Loucy (cell line): Measurements from ENCODE around the gene OR10H3.

Experiments used
- H2AFZ ChIP-seq: fragments of 200-600 bp; sonication (generic); 2 replicates; pipeline ENCODE4 v1.6.0; 2016; ENCODE audit warnings: antibody characterized with exemption, mild to moderate bottlenecking, low read length, moderate library complexity
- H3F3A ChIP-seq: fragments of 200-600 bp; 2 replicates; pipeline ENCODE4 v1.6.0; 2016; ENCODE audit warnings: antibody characterized with exemption, low read depth, mild to moderate bottlenecking
- H3K27me3 ChIP-seq: fragments of 200-600 bp; sonication (generic); 2 replicates; pipeline ENCODE4 v1.6.1; 2014; ENCODE audit warnings: low read length, mild to moderate bottlenecking; ENCODE audit not compliant: insufficient read depth, poor library complexity, severe bottlenecking
- H3K36me3 ChIP-seq: fragments of 200-600 bp; sonication (generic); 2 replicates; pipeline ENCODE4 v1.6.1; 2016; ENCODE audit warnings: low read length; ENCODE audit not compliant: insufficient read depth
- H3K4me1 ChIP-seq: fragments of 200-600 bp; sonication (generic); 2 replicates; pipeline ENCODE4 v1.5.1; 2014; ENCODE audit warnings: low read length, mild to moderate bottlenecking; ENCODE audit not compliant: insufficient read depth, poor library complexity, severe bottlenecking
- H3K4me2 ChIP-seq: fragments of 200-600 bp; sonication (generic); 2 replicates; pipeline ENCODE4 v1.6.0; 2014; ENCODE audit warnings: antibody characterized with exemption, low read length, low read depth, mild to moderate bottlenecking; ENCODE audit not compliant: poor library complexity, severe bottlenecking
- H3K4me3 ChIP-seq: fragments of 200-600 bp; sonication (generic); 2 replicates; pipeline ENCODE4 v1.5.1; 2014; ENCODE audit warnings: low read length, mild to moderate bottlenecking, mixed read lengths; ENCODE audit not compliant: poor library complexity, severe bottlenecking
- H3K79me2 ChIP-seq: fragments of 200-600 bp; sonication (generic); 2 replicates; pipeline ENCODE4 v1.6.1; 2014; ENCODE audit warnings: low read length; ENCODE audit not compliant: insufficient read depth
- H3K9ac ChIP-seq: fragments of 200-600 bp; sonication (generic); 2 replicates; pipeline ENCODE4 v1.6.0; 2014; ENCODE audit warnings: mild to moderate bottlenecking, low read depth, low read length, moderate library complexity; ENCODE audit not compliant: poor library complexity, severe bottlenecking
- H3K9me2 ChIP-seq: fragments of 200-600 bp; sonication (generic); replicated peaks from 2 replicates; pipeline ENCODE4 v1.6.1; 2016; ENCODE audit warnings: low read depth, low read length, mixed read lengths
- H3K9me3 ChIP-seq: fragments of 200-600 bp; sonication (generic); 2 replicates; pipeline ENCODE4 v1.6.1; 2014; ENCODE audit warnings: mild to moderate bottlenecking, antibody characterized with exemption, low read length, low read depth; ENCODE audit not compliant: insufficient read depth
- H4K20me1 ChIP-seq: fragments of 200-600 bp; sonication (generic); 2 replicates; pipeline ENCODE4 v1.6.0; 2014; ENCODE audit warnings: antibody characterized with exemption, low read length, mild to moderate bottlenecking; ENCODE audit not compliant: insufficient read depth, poor library complexity, severe bottlenecking
- CTCF ChIP-seq: fragments of 200-600 bp; sonication (generic); conservative IDR thresholded peaks from 2 replicates; pipeline ENCODE4 v1.5.1; 2014; ENCODE audit warnings: mild to moderate bottlenecking, antibody characterized with exemption, low read length
- EZH2phosphoT487 ChIP-seq: fragments of 200-600 bp; IDR thresholded peaks from 2 replicates; pipeline ENCODE4 v1.6.1; 2018; ENCODE audit warnings: antibody characterized with exemption, mild to moderate bottlenecking, moderate library complexity, borderline replicate concordance

OR10H3 gene

GRCh38 chr19:15717809-15718208 is 20.0 kb upstream of the OR10H3 start:
- no peaks in the 10 kb centered on the region for H3K79me2 ChIP-seq
- no peak overlapping the region for H3K4me3 ChIP-seq
- no peak overlapping the region for H3K4me2 ChIP-seq
- no peak overlapping the region for H3K9ac ChIP-seq
- TF ChIP-seq EZH2phosphoT487, result no peak
- TF ChIP-seq CTCF, result no peak
- no peak overlapping the region for H2AFZ ChIP-seq
- H3K4me1 ChIP-seq, result no peaks in the 10 kb centered on the region
- H4K20me1 ChIP-seq, result no peaks in the 10 kb centered on the region
- H3K9me2 ChIP-seq, result no peaks in the 10 kb centered on the region
- no peaks in the 10 kb centered on the region for H3K27me3 ChIP-seq
- H3K36me3 ChIP-seq, result no peaks in the 10 kb centered on the region
- H3K9me3 ChIP-seq, result no peaks in the 10 kb centered on the region
- H3F3A ChIP-seq, result no peaks in the 10 kb centered on the region

- TF ChIP-seq EZH2phosphoT487 (no peak), CTCF (no peak)
- Histone ChIP-seq H4K20me1 (no peaks in the 10 kb centered on the region), H2AFZ (no peak overlapping the region), H3K27me3 (no peaks in the 10 kb centered on the region), H3K9me2 (no peaks in the 10 kb centered on the region), H3K4me2 (no peak overlapping the region), H3K4me3 (no peak overlapping the region), H3K79me2 (no peaks in the 10 kb centered on the region), H3K36me3 (no peaks in the 10 kb centered on the region), H3K4me1 (no peaks in the 10 kb centered on the region), H3F3A (no peaks in the 10 kb centered on the region), H3K9ac (no peak overlapping the region), H3K9me3 (no peaks in the 10 kb centered on the region)
These were observed 16.5 kb upstream of the OR10H3 start for GRCh38 chr19:15721268-15721667.

- TF ChIP-seq CTCF, result no peak
- TF ChIP-seq EZH2phosphoT487, result no peak
- Histone ChIP-seq H3K36me3 (no peaks in the 10 kb centered on the region), H3K27me3 (no peaks in the 10 kb centered on the region), H3K79me2 (no peaks in the 10 kb centered on the region), H3K4me2 (no peak overlapping the region), H3K9me3 (no peaks in the 10 kb centered on the region), H2AFZ (no peak overlapping the region), H3K9me2 (no peaks in the 10 kb centered on the region), H3K9ac (no peak overlapping the region), H3F3A (no peaks in the 10 kb centered on the region), H4K20me1 (no peaks in the 10 kb centered on the region), H3K4me1 (no peaks in the 10 kb centered on the region), H3K4me3 (no peak overlapping the region)
These were observed 14.8 kb upstream of the OR10H3 start for GRCh38 chr19:15722956-15723355.
